ENCODE data around the gene HDAC4. TPM values are rescaled to one million over a fixed set of nuclear protein-coding genes. Genes with fewer than 3 reads are reported as not detected.

Gene HDAC4
- total RNA-seq, 4 donors from 2014 or later: 12.9 to 91.6 (median 39.8) TPM

- H3K4me3 ChIP-seq (replicated peaks in 1 of 3): no peak overlapping the region
- 84 to 87% methylated on average over 35 of the region's 35 CpGs for WGBS, 2 donors
- no peaks in the 10 kb centered on the region for H3K36me3 ChIP-seq
- no peaks in the 10 kb centered on the region for H3K27me3 ChIP-seq
- TF ChIP-seq POLR2A (IDR thresholded peaks at IDR 0.05) (no peak), CTCF (IDR thresholded peaks at IDR 0.05) (no peak)
- no peak for DNase-seq
- intact Hi-C loops (cut with DNase I): no loop called here
- no peaks in the 10 kb centered on the region for H3K4me1 ChIP-seq
- no peaks in the 10 kb centered on the region for H3K9me3 ChIP-seq
- no peak overlapping the region for H3K27ac ChIP-seq
These were observed 391.9 kb downstream of the HDAC4 start for GRCh38 chr2:239008677-239009588.

GRCh38 chr2:239008004-239008403 is 392.8 kb downstream of the HDAC4 start:
- no peak for DNase-seq
- H3K27me3 ChIP-seq: no peaks in the 10 kb centered on the region
- H3K36me3 ChIP-seq: no peaks in the 10 kb centered on the region
- H3K9me3 ChIP-seq: no peaks in the 10 kb centered on the region
- H3K27ac ChIP-seq: no peak overlapping the region
- no peak overlapping the region for H3K4me3 ChIP-seq (replicated peaks in 1 of 3)
- no peak for TF ChIP-seq CTCF (IDR thresholded peaks at IDR 0.05)
- TF ChIP-seq POLR2A (IDR thresholded peaks at IDR 0.05): no peak
- no peaks in the 10 kb centered on the region for H3K4me1 ChIP-seq
- 90 to 91% methylated on average over 12 of the region's 12 CpGs for WGBS, 2 donors
- intact Hi-C loops (cut with DNase I): no loop called here

- intact Hi-C loops (cut with DNase I): no loop called here
- 90% methylated on average over 10 of the region's 10 CpGs for WGBS, 2 donors
- TF ChIP-seq POLR2A (IDR thresholded peaks at IDR 0.05): no peak
- no peak for TF ChIP-seq CTCF (IDR thresholded peaks at IDR 0.05)
- no peaks in the 10 kb centered on the region for H3K36me3 ChIP-seq
- DNase-seq: no peak
- H3K9me3 ChIP-seq: no peaks in the 10 kb centered on the region
- H3K4me1 ChIP-seq: no peaks in the 10 kb centered on the region
- H3K4me3 ChIP-seq (replicated peaks in 1 of 3): no peak overlapping the region
- no peak overlapping the region for H3K27ac ChIP-seq
- H3K27me3 ChIP-seq: no peaks in the 10 kb centered on the region
These were observed 394.1 kb downstream of the HDAC4 start for GRCh38 chr2:239006622-239007285.

- no peaks in the 10 kb centered on the region for H3K36me3 ChIP-seq
- no peak overlapping the region for H3K4me3 ChIP-seq (replicated peaks in 1 of 3)
- TF ChIP-seq POLR2A (IDR thresholded peaks at IDR 0.05) (no peak), CTCF (IDR thresholded peaks at IDR 0.05) (no peak)
- 75 to 76% methylated on average over 4 of the region's 4 CpGs for WGBS, 2 donors
- no peaks in the 10 kb centered on the region for H3K9me3 ChIP-seq
- no peak for DNase-seq
- no peak overlapping the region for H3K27ac ChIP-seq
- H3K27me3 ChIP-seq: no peaks in the 10 kb centered on the region
- no peaks in the 10 kb centered on the region for H3K4me1 ChIP-seq
- intact Hi-C loops (cut with DNase I): no loop called here
These were observed 395.2 kb downstream of the HDAC4 start for GRCh38 chr2:239005586-239005985.
